Ovary (tissue), 3 donors: ENCODE measurements around the gene RNF32.

ENCODE experiments used
- CTCF ChIP-seq, 3 donors: fragments of 450-650 bp in 2 of 3; fragments of 200-600 bp in 1 of 3; IDR thresholded peaks; one replicate each; pipeline versions ENCODE4 v1.5.1 to v1.8.0; 2016 to 2022; ENCODE audit warnings: antibody characterized with exemption in 3 of 3, mild to moderate bottlenecking in 1 of 3
- EP300 ChIP-seq: sonication (generic); formaldehyde crosslinking; IDR thresholded peaks from one replicate; pipeline ENCODE4 v1.6.1; 2017; ENCODE audit warnings: antibody characterized with exemption
- POLR2A ChIP-seq: fragments of 450-650 bp; IDR thresholded peaks from one replicate; pipeline ENCODE4 v1.6.1; 2017; ENCODE audit warnings: antibody characterized with exemption, mild to moderate bottlenecking, moderate library complexity
- donor health status: DM: no; HTN: no; CAD: no.

GRCh38 chr7:156676263-156676662, 35.7 kb downstream of the RNF32 start:
- TF ChIP-seq CTCF (IDR thresholded peaks at IDR 0.05) = no peak
- TF ChIP-seq POLR2A = no peak
- TF ChIP-seq EP300 = no peak
